ENCODE results near the gene ZNF30.

The ZNF30 gene

GRCh38 chr19:34926685-34927375 lies at the start of gene ZNF30:
Gene ZNF30, plus strand, starts transcription at chr19:34926903. Its CDS starts 3,045 bp downstream, at chr19:34929948.
- no peak for TF ChIP-seq CTCF (IDR thresholded peaks at IDR 0.05; ENCODE audit: low read depth, low read length)
- DNase-seq (ENCODE audit: extremely low read depth, low read depth): peak; percentile 75

GRCh38 chr19:34879563-34879962 lies 47.1 kb upstream of the ZNF30 start:
- DNase-seq (ENCODE audit: extremely low read depth, low read depth): no peak
- TF ChIP-seq CTCF (IDR thresholded peaks at IDR 0.05; ENCODE audit: low read depth, low read length): no peak

GRCh38 chr19:34880034-34880433 lies 46.7 kb upstream of the ZNF30 start:
- TF ChIP-seq CTCF (IDR thresholded peaks at IDR 0.05; ENCODE audit: low read depth, low read length): no peak
- DNase-seq (ENCODE audit: extremely low read depth, low read depth): no peak

GRCh38 chr19:34881982-34882381 lies 44.7 kb upstream of the ZNF30 start:
- TF ChIP-seq CTCF (IDR thresholded peaks at IDR 0.05; ENCODE audit: low read depth, low read length): no peak
- no peak for DNase-seq (ENCODE audit: extremely low read depth, low read depth)

GRCh38 chr19:34888091-34888490 lies 38.6 kb upstream of the ZNF30 start:
- no peak for TF ChIP-seq CTCF (IDR thresholded peaks at IDR 0.05; ENCODE audit: low read depth, low read length)
- no peak for DNase-seq (ENCODE audit: extremely low read depth, low read depth)

- no peak for TF ChIP-seq CTCF (IDR thresholded peaks at IDR 0.05; ENCODE audit: low read depth, low read length)
- no peak for DNase-seq (ENCODE audit: extremely low read depth, low read depth)
Measured at GRCh38 chr19:34900245-34900644, 26.5 kb upstream of the ZNF30 start.

GRCh38 chr19:34904664-34905527 lies 21.8 kb upstream of the ZNF30 start:
- DNase-seq (ENCODE audit: extremely low read depth, low read depth): no peak
- TF ChIP-seq CTCF (IDR thresholded peaks at IDR 0.05; ENCODE audit: low read depth, low read length): no peak

Data from AG09319 (cell line).